SH-SY5Y (cell line): ENCODE results near the gene TMEM86B.

ENCODE experiments used
- GATA2 ChIP-seq: IDR thresholded peaks from 2 replicates; pipeline ENCODE4 v1.6.1; 2011; ENCODE audit warnings: mild to moderate bottlenecking, low read depth, low read length
- GATA3 ChIP-seq: IDR thresholded peaks from 2 replicates; pipeline ENCODE4 v1.6.1; 2011; ENCODE audit warnings: low read depth, mild to moderate bottlenecking, low read length, moderate library complexity

DNA sequence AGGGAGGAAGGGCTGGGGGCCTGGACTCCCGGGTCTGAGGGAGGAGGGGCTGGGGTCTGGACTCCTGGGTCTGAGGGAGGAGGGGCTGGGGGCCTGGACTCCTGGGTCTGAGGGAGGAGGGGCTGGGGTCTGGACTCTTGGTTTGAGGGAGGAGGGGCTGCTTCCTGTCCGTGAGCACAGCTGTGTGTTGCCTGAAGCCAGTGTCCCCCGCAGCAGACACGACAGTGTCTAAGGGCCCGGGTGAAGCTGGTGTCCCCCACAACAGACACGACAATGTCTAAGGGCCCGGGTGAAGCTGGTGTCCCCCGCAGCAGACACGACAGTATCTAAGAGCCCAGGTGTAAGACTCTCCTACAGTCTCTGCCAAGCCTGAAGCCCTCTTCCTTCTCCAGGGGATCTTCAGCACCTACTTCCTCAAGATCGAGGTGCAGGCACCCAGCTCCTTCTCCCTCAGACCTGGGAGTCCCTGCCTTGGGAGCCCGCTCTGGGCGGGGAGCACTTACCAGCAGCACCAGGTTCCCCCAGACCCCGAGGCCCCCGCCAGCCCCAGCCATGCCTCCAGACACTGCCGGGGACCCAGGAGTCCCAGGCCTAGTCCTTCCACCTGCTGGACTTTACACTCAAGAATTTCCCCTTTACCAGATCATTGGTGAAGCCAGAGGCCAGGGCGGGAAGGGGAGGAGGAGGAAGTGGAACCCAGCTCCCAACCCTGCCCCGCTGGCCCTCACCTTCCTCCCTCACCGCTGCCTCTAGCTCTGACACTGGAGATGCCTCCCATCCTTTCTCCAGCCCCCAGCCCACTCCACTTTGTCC, 19.5 kb downstream of the TMEM86B start, which contains the start of gene PTPRH:
- no peak for TF ChIP-seq GATA3
- TF ChIP-seq GATA2 = no peak
